Measurements from ENCODE around the gene ENO4.

ENO4 gene

DNA sequence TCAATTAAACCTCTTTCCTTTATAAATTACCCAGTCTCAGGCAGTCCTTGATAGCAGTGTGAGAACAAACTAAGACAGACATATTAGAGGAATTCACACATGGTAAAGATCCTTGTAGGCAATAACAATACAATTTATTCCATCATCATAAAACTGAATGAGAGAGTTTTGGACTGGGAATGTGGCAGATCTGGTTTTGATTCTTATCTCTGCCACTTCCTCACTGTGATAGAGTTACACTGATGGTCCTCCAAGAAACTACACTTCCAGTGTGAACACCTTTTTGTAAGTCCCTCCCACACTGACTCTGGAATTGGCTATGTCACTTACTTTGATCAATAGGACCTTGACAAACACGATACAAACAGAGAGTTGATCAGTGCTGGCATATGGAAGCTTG lies 2.9 kb downstream of the ENO4 start:
- no peak overlapping the region for H3K4me3 ChIP-seq (ENCODE audit: low read depth, low read length)
- TF ChIP-seq CTCF (IDR thresholded peaks at IDR 0.05; ENCODE audit: low read depth, low read length): no peak

DNA sequence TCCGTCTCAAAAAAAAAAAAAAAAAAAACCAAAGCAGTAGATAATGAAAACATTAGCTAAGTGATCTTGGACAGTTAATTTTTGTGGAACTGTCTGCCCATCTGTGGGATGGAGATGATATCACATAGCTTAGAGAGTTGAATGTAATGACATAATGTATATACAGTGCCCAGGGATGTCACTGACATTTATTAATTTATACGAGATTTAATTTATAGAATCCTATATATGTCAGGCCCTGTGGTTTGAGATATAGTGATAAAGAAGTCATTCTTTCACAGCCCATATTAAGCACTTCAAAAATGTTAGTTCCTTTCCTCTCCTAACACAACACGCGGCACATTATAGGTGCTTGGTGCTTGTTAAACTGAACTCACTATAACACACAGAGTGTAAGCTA lies 4.0 kb downstream of the ENO4 start:
- no peak for TF ChIP-seq CTCF (IDR thresholded peaks at IDR 0.05; ENCODE audit: low read depth, low read length)
- no peak overlapping the region for H3K4me3 ChIP-seq (ENCODE audit: low read depth, low read length)

- TF ChIP-seq CTCF (IDR thresholded peaks at IDR 0.05; ENCODE audit: low read depth, low read length): no peak
- no peak overlapping the region for H3K4me3 ChIP-seq (ENCODE audit: low read depth, low read length)
Observed at GRCh38 chr10:116853701-116854100, 4.4 kb downstream of the ENO4 start.

DNA sequence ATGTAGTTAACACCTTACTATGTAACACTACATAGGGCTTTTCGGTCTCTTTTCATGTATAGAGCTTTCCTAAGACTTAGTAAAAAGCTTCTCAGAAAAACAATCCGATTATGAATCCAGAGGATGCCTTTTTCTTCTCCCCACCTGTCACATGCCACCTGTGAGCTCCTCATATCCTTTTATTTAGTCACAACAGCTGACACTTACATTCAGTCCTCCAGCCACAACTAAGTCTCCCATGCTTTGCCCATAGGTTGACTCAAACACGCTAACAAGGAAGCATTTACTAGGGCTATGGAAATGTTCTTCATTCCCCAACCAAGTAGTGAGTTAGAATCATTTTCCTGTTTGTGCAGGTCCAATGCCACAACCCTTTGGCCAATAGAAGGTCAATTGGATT lies 7.9 kb downstream of the ENO4 start:
- no peak overlapping the region for H3K4me3 ChIP-seq (ENCODE audit: low read depth, low read length)
- no peak for TF ChIP-seq CTCF (IDR thresholded peaks at IDR 0.05; ENCODE audit: low read depth, low read length)

- H3K4me3 ChIP-seq (ENCODE audit: low read depth, low read length): no peak overlapping the region
- no peak for TF ChIP-seq CTCF (IDR thresholded peaks at IDR 0.05; ENCODE audit: low read depth, low read length)
Observed at GRCh38 chr10:116861796-116862195, 12.5 kb downstream of the ENO4 start.

DNA sequence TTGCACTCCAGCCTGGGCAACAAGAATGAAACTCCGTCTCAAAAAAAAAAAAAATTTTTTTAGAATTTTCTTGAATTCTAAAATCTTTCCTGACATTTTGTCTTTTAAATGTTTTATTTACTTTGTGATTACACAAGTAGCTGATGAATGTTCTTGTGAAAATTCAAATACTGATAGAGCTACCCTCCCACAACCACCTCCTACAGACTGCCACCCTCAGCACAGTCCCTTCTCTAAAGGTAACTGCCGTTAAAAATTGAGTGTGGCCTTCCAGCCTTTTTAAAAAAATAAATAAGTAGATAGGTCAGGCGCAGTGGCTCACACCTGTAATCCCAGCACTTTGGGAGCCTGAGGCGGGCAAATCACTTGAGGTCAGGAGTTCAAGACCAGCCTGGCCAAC lies 15.1 kb downstream of the ENO4 start:
- TF ChIP-seq CTCF (IDR thresholded peaks at IDR 0.05; ENCODE audit: low read depth, low read length): no peak
- H3K4me3 ChIP-seq (ENCODE audit: low read depth, low read length): no peak overlapping the region

GRCh38 chr10:116866066-116866465 lies 16.8 kb downstream of the ENO4 start:
- TF ChIP-seq CTCF (IDR thresholded peaks at IDR 0.05; ENCODE audit: low read depth, low read length): no peak
- no peak overlapping the region for H3K4me3 ChIP-seq (ENCODE audit: low read depth, low read length)

Data from WI38 (cell line).